ENCODE results near the gene FXYD1. TPM values are rescaled to one million over a fixed set of nuclear protein-coding genes. Genes with fewer than 3 reads are reported as not detected.

The FXYD1 gene
- total RNA-seq, 1 donor from 2014 or later = not detected

- intact Hi-C loops (cut with micrococcal nuclease) = no loop called here
Measured at GRCh38 chr19:35157431-35157830, 18.8 kb downstream of the FXYD1 start.

DNA sequence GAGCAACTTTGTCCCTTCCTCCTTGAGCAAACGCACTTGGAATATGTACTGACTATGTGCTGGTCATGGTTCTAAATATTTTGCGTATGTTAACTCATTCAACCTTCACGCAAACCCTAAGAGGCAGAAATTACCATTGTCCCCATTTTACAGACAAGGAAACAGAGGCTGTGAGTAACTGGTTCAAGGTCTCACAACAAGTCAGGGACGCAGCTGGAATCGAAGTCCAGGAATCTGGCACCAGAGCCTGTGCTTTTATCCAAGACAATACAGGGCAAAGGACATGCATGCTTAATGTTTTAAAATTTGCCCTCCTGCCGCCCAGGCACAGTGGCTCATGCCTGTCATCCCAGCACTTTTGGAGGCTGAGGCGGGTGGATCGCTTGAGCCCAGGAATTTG lies 21.0 kb downstream of the FXYD1 start:
- intact Hi-C loops (cut with micrococcal nuclease) = no loop called here

DNA sequence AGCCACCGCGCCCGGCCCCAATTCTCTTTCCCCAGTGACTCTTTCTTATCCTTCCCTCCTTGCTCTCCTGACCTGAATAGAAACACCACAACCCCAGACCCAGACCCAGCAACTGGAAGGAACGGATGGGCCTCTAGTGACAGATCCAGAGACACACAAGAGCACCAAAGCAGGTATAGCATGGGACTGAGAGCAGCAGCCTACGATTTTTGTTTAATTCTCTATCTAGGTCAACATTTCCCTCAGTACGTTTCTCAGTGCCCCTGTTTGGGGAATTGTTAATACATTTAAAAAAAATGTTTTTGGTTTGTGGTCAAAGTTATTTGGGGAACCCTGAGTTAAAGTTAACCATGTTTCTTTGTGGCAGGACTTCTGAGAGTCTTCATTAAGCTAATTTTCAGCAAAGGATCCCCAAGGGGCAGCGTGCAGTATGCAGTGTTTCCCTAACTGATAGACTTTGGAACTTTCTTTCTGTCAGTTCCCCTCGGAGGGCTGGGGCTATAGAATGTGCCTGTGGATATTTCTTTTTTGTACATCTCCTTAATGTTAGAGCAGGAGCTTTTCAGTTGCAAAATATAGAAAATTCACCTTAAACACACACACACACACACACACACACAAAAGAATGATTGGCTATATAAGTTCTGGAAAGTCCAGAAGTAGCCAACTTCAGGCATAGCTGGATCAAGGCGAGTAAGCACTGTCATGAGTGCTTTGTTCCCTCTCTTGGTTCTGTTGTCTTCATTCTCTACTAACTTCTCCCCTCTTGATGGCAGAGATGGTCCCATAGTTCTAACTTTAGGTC lies 22.2 kb downstream of the FXYD1 start:
- intact Hi-C loops (cut with micrococcal nuclease) = no loop called here

- intact Hi-C loops (cut with micrococcal nuclease) = no loop called here
Measured at GRCh38 chr19:35161434-35161743, 22.8 kb downstream of the FXYD1 start.

DNA sequence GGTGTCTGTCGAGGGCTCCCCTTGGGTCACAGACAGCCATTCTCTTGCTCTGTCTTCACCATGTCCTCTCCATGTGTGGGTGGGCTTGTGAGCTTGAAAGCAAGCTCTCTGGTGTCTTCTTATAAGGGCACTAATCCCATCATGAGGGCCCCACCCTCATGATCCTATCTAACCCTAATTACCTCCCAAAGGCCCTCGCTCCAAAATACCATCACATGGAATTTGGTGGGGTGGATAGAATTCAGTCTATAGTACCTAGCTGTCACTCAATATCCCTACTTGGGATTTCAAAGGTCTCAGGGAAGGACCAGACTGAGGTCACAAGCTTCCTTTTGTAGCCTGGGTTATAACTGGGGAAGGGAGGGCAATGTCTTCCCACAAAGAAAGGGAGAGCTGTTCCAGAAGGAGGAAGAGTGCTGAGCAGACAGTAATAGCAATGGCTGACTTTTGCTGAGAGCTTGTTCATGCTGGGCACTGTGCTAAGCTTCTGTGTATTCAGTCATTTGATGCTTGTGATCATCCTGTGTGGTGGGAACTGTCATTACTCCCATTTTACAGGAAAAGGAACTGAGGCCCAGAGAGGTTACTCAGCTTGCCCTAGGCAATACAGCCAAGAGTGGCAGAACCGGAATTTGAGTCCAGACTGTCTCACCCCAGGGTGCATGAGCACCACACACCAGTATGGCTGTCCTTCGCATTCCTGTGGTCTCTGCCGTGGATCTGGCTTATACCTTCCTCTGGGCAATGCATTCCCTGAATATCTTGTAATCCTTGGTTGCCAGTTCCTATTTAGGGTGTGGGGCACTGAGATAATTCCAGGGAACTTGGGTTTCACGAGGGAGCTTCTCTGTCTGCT lies 24.1 kb downstream of the FXYD1 start:
- intact Hi-C loops (cut with micrococcal nuclease) = no loop called here

DNA sequence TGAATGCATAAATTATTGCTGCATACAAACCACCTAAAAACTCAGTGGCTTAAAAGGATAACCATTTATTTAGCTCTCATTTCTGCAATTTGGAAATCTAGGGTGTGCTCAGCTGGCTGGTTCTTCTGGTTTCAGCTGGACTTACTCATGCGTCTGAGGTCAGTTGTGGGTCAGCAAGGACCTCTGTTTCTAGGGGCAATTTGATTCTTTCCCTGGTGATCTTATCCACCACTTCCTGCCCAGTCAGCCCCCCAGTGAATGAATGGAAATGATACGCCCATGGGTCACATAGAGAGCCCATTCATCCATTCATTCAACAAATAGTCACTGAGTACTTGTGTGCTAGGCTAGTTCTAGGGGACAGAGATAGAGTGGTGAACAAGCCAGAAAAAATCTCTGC lies 25.8 kb downstream of the FXYD1 start:
- intact Hi-C loops (cut with micrococcal nuclease) = no loop called here

GRCh38 chr19:35165200-35166058 lies 26.8 kb downstream of the FXYD1 start:
- intact Hi-C loops (cut with micrococcal nuclease) = no loop called here

DNA sequence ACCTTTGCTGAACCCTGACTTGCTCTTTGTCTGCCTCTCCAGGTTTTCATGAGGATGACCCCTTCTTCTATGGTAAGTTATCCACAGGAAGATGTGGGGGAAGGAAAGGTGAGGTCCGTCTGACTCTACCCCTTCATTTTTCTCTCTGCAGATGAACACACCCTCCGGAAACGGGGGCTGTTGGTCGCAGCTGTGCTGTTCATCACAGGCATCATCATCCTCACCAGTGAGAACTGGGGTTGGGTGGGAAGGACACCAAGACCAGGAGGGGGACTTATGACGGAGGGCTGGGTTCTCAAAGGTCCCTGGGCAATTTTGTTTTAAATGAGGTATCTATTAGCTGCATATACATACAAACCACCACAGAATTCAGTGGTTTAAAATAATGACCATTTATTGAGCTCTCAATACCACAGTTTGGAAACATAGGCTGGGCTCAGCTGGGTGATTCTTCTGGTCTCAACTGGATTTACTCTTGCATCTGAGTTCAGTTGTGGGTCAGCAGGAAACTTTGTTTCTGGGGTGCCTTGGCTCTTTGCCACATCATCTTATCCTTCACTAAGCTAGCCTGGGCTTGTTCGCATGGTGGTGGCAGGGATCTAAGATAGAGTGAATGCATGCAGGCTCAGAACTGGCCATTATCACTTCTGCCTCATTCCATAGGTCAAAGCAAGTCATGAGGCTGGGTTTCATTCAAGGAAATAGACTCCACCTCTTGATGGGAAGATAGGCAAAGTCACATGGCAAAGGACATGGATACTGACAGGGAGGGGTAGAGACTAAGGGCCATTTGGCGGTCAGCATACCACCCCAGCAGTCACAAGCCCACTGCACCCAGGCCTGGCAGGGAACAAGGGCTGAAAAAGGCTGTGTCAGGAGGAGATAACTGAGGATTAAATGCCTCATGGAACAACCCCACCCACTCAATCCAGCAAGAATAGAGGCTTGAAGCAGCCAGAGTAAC lies 27.8 kb downstream of the FXYD1 start:
- intact Hi-C loops (cut with micrococcal nuclease) = no loop called here

DNA sequence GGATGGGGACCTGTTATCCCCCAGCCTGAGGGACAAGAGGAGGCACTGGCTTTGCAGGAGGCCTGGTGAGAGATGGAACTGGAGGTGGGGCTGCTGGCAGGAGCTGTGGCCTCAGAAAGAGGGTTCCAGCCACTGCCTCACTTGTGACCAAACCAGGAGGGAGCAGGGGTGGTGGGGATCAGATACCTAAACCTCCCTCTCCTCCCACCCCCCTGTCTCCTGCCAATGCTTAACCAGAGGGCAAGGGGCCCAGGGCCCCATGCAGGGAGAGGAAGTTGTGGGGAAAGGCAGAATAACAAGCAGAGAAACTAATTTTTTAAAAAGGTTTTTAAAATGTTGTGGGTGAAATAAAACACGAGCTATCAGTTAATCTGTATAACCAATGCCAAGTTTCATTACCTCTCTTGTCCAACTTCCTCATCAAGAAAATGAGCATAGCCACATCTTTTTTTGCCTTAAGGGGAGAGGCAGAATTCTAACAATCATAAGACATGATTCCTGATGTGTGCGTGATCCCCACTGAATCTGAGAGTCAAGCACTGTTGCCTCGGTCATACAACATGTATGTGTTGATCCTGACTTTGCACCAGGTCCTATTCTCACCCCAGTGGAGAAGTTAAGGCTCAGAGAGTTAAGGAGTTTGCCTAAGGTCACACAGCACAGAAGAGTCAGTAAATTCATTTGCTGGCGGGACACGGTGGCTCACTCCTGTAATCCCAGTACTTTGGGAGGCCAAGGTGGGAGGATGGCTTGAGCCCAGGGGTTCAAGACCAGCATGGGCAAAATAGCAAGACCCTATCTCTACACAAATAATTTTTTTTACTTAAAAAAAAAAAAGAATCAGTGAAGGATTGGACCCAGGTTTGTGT lies 28.9 kb downstream of the FXYD1 start:
- intact Hi-C loops (cut with micrococcal nuclease) = no loop called here

GRCh38 chr19:35168196-35168595 lies 29.6 kb downstream of the FXYD1 start:
- intact Hi-C loops (cut with micrococcal nuclease) = no loop called here

DNA sequence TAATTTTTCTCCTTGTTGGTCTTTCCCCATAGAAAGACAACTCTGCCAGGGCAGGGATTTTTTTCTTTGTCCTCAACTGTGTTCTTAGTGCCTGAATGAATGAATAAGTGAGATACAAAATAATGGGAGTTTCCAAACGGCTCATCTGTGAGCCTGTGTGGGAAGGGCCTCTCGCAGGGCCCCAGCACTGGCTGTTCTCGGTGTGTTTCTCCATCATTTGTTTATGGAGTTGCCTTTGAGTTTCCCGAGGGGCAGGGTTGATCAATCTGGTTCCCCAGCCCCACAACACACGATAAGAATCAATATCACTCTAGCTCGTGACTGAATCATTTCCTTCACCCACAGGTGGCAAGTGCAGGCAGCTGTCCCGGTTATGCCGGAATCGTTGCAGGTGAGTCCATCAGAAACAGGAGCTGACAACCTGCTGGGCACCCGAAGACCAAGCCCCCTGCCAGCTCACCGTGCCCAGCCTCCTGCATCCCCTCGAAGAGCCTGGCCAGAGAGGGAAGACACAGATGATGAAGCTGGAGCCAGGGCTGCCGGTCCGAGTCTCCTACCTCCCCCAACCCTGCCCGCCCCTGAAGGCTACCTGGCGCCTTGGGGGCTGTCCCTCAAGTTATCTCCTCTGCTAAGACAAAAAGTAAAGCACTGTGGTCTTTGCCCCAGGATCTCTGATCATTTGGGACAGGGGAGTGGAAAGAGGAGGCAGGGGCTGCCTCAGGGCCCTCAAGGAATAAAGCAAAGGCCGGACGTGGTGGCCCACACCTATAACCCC lies 30.8 kb downstream of the FXYD1 start:
- intact Hi-C loops (cut with micrococcal nuclease) = no loop called here

GRCh38 chr19:35170359-35171061 lies 31.9 kb downstream of the FXYD1 start:
- intact Hi-C loops (cut with micrococcal nuclease) = loop anchor here (5.0 kb wide), 1 partner anchor 37 kb away; no protein-coding TSS in a partner anchor

- intact Hi-C loops (cut with micrococcal nuclease) = loop anchor here (2.0 to 5.0 kb wide), 2 partner anchors 17 to 36 kb away; partner anchors contain the start of gene FXYD5
Measured at GRCh38 chr19:35171730-35172129, 33.1 kb downstream of the FXYD1 start.

- intact Hi-C loops (cut with micrococcal nuclease) = loop anchor here (5.0 kb wide), 1 partner anchor 33 kb away; no protein-coding TSS in a partner anchor
Measured at GRCh38 chr19:35174226-35174625, 35.6 kb downstream of the FXYD1 start.

DNA sequence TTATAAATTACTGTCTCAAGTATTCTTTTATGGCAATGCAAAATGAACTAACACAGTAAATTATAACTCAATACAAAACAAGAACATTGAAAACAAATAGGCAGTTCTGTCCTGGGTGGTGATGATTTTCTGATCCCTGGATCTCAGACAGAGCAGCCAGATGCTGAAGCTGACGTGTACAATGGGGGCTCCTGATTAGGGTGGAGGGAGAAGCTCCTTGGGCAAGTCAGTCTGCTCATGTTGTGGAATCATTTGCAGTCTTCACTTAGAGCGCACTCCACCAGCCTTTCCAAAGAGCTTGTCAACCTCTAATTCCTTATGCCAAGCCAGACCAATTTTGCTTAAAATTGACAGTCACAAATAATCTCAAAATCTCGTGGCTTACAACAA lies 37.6 kb downstream of the FXYD1 start:
- intact Hi-C loops (cut with micrococcal nuclease) = no loop called here

DNA sequence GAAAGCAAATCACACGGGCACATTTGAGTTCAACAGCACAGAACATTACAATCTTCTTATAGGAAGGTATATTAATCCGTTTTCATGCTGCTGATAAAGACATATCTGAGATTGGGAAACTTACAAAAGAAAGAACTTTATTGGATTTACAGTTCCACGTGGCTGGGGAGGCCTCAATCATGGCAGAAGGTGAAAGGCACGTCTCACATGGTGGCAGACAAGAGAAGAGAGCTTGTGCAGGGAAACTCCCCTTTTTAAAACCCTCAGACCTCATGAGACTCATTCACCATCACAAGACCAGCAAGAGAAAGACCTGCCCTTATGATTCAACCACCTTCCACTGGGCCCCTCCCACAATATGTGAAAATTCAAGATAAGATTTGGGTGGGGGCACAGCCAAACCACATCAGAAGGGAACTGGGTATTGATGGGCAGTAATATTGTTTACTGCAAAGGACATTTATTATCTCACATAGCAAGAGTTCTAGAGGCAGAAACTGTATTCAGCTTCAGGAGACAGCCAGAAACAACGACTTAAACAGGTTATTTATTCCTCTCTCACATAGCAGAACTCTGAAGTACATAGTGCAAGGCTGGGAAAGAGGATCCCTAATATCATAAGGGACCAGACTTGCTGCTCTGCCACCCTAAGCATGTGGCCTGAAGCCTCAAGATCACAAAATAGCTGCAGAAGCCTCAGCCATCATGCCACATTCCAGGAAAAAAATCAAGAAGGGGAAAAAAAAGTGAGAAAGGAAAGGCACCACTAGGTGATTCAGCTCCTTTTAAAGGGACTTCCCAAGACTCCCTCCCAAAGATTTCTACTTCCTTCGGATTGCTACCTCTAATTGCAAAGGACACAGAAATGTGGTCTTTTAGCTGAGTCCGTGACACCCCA lies 39.0 kb downstream of the FXYD1 start:
- intact Hi-C loops (cut with micrococcal nuclease) = no loop called here

DNA sequence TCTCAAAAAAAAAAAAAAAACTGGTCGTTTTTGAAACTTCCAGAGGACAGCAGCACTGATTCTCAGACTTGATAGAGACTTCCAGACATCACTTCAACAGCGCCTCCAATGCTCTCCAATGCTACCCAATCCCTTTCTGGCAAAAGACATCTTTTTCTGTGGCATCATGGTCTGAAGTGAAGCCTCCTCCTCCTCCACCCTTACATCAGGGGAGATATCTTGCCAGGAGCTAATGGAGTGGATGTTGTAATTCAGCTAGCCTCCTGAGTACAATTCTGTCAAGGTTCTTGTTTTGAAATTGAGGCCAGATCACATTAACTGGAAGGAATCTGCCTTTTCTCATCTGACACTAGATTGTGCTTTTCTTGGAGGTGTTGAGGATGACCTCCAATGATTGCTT lies 40.1 kb downstream of the FXYD1 start:
- intact Hi-C loops (cut with micrococcal nuclease) = no loop called here
